ENCODE measurements around the gene ANKRD62.

DNA sequence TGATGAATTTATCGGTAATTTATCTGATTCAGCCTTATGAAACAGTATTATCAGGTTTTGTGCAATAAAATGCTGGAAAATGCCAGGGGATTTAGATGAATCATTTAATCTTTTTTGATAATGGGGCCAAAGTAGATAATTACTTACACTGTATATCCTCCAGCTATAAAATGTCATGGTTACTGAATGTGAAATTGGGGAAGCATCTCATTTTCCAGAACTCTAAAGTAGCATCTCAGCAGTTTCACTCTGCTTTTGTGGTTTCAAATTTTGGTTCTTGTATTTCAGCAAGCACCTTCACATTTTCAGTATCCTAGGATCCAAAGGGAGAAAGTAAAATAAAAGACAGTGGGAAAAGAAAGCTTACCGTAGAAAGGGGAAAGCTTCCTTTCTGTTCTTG is 12.8 kb downstream of the ANKRD62 start:
- TF ChIP-seq, protein P1, sequence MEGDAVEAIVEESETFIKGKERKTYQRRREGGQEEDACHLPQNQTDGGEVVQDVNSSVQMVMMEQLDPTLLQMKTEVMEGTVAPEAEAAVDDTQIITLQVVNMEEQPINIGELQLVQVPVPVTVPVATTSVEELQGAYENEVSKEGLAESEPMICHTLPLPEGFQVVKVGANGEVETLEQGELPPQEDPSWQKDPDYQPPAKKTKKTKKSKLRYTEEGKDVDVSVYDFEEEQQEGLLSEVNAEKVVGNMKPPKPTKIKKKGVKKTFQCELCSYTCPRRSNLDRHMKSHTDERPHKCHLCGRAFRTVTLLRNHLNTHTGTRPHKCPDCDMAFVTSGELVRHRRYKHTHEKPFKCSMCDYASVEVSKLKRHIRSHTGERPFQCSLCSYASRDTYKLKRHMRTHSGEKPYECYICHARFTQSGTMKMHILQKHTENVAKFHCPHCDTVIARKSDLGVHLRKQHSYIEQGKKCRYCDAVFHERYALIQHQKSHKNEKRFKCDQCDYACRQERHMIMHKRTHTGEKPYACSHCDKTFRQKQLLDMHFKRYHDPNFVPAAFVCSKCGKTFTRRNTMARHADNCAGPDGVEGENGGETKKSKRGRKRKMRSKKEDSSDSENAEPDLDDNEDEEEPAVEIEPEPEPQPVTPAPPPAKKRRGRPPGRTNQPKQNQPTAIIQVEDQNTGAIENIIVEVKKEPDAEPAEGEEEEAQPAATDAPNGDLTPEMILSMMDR (IDR thresholded peaks at IDR 0.05), result no peak
- TF ChIP-seq POLR2A (IDR thresholded peaks at IDR 0.05), result no peak

Data from right lobe of liver (tissue), 4 donors.